Kidney epithelial cell (primary cell): ENCODE measurements around the gene RBM4B. TPM values are rescaled to one million over a fixed set of nuclear protein-coding genes. Genes with fewer than 3 reads are reported as not detected.

Source experiments
- DNase-seq: peaks from one replicate; pipeline ENCODE4 v3.0.0-alpha.2; 2010; ENCODE audit warnings: low read depth
- H3K27me3 ChIP-seq: 2 replicates; pipeline ENCODE4 v1.6.0; 2011; ENCODE audit warnings: low read length; ENCODE audit not compliant: control insufficient read depth, insufficient read depth
- H3K36me3 ChIP-seq: 2 replicates; pipeline ENCODE4 v1.5.1; 2011; ENCODE audit warnings: low read length; ENCODE audit not compliant: control insufficient read depth, insufficient read depth
- H3K4me3 ChIP-seq: 2 replicates; pipeline ENCODE4 v1.5.1; 2011; ENCODE audit warnings: low read depth, mild to moderate bottlenecking, control low read depth, low read length
- CTCF ChIP-seq: IDR thresholded peaks from 2 replicates; pipeline ENCODE4 v1.5.1; 2011; ENCODE audit warnings: mild to moderate bottlenecking, moderate library complexity, low read length, control low read depth, inconsistent platforms; ENCODE audit not compliant: insufficient read depth, poor library complexity, severe bottlenecking
- total RNA-seq: library from RNA; depleted of rRNA; stranded (reverse); fragments of >200 nt; gene quantifications from 2 replicates; pipeline ENCODE4 v1.2.3, GENCODE V29; 2015

Gene RBM4B
- total RNA-seq, 1 donor from 2014 or later = 17.4 TPM

DNA sequence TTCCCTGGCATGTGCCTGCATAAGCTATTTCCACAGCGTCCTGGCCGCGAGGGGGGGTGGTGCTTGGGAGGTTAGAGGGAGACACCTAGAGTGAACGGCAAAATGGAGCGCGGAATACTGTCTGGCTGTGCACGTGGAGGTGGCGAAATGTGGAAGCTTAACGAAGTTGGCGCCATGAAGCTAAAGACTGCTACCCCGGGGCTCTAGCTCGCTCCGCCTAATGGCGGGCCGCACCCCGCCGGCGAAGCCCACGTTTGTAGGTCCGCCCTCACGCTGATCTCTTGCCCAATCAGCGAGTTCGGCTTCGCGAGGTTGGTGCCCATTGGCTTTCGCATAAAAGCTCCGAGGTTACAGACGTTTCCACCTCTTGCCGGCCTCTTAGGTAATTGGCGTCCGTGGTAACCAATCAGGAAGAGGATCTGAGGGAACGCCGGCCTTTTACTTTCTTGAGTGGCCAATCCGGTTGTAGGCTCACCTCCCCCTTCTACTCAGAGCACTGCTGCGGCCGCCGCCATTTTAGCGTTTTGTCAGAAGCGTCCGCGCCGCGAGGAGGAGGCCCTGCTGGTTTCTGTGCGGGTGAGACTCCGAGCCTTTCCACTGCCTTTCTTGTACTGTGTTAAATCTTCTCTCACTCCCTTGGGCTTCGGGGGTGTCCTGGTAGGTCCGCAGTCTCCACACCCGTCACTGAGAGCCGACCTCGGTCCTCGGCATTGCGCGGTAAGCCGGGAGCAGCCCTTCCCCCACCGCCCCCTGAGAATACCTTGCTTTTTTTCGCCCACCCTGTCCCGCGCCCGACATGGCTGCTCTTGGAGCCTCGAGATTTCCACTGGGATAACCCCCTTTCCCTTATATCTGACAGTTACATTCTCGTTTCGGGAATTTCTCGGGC, 39.3 kb downstream of the RBM4B start, which contains the start of gene RBM4:
Gene RBM4, plus strand, starts transcription at position 527 of the 889 bp plus-strand sequence. CDS start 1,009 bp downstream, outside the sequence.
- Histone ChIP-seq H3K4me3 (peak within 1 kb of the TSS; percentile 93), H3K27me3 (no peaks in the 10 kb centered on the region), H3K36me3 (no peaks in the 10 kb centered on the region)
- peak; percentile 98 for DNase-seq
- no peak for TF ChIP-seq CTCF

DNA sequence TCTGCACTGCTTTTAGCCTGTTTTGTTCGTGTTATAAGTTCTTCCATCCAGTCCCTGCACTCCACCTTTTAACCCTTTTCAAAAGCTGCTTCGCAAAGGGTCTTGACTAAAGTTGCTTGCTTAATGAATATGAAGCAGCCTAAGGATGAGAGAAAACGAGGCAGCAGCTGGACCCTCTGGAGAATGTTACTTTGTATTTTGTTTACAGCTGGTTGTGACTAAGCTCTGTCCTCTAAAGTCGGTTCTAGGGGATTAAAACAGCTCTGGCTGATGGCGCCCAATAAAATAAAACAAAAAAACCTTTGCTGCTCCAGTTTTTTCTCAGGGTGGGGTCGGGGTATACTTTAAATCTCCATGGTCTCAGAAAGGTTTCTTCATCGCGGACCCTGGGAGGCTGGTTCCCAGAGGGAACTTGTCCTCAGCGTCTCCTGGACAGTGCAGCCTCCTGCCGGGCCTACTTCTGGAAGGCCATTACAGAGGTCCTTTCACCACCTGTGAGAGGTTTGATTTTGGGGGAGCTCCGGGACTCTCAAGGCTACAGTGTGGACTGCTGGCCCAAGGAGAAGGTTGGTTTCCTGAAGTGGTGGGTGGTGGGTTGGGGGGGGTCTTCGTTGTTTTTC, 40.0 kb downstream of the RBM4B start:
- no peaks in the 10 kb centered on the region for H3K36me3 ChIP-seq
- DNase-seq = no peak
- no peaks in the 10 kb centered on the region for H3K27me3 ChIP-seq
- no peak for TF ChIP-seq CTCF
- peak overlapping the region; percentile 31 for H3K4me3 ChIP-seq

GRCh38 chr11:66636411-66636810, 41.3 kb downstream of the RBM4B start:
- TF ChIP-seq CTCF = no peak
- no peak for DNase-seq
- Histone ChIP-seq H3K36me3 (no peaks in the 10 kb centered on the region), H3K27me3 (no peaks in the 10 kb centered on the region), H3K4me3 (no peak overlapping the region)

- Histone ChIP-seq H3K36me3 (peaks cover 2% of the 10 kb centered on the region), H3K4me3 (no peak overlapping the region), H3K27me3 (no peaks in the 10 kb centered on the region)
- TF ChIP-seq CTCF = no peak
- no peak for DNase-seq
These were observed 44.7 kb downstream of the RBM4B start for GRCh38 chr11:66632952-66633351.

DNA sequence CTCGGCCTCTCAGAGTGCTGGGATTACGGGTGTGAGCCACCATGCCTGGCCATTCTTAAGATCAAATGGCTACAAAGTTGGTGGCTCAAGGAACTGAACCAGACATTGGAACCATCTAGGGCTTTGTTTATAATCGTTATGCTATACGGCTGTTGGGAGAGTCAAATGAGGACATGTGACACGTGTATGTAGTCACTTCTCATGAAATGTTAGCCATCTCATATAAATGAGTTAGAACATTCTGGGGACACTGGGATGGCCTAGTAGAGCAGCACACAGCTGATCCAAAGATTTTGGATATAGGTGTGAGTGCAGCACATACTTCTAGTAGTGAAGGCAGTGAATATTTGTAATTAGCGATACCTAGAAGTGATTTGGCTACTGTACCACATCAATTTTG, 45.8 kb downstream of the RBM4B start:
- TF ChIP-seq CTCF = no peak
- no peak for DNase-seq
- Histone ChIP-seq H3K4me3 (no peak overlapping the region), H3K27me3 (no peaks in the 10 kb centered on the region), H3K36me3 (peaks cover 5% of the 10 kb centered on the region)
